SK-N-MC (cell line): ENCODE data around the gene HOXA11.

Source experiments
- EZH2 ChIP-seq: fragments of 200-600 bp; sonication (generic); IDR thresholded peaks from one replicate; pipeline ENCODE4 v1.6.1; 2017; ENCODE audit warnings: antibody characterized with exemption
- POLR2AphosphoS5 ChIP-seq: IDR thresholded peaks from 2 replicates; pipeline ENCODE4 v1.6.1; 2012; ENCODE audit warnings: mild to moderate bottlenecking, low read depth, low read length, borderline replicate concordance

- TF ChIP-seq POLR2AphosphoS5 (no peak), EZH2 (no peak)
Measured at GRCh38 chr7:27208998-27209397, 24.0 kb upstream of the HOXA11 start.
